Endothelial cell of umbilical vein (primary cell): ENCODE measurements around the gene ZC3H12A. TPM values are rescaled to one million over a fixed set of nuclear protein-coding genes. Genes with fewer than 3 reads are reported as not detected.

Experiments used
- BruUV-seq: library from RNA; stranded (reverse); fragments of 400-500 nt; replicated peaks from 2 replicates; lab custom pipeline; 2021; lab: Mats Ljungman, UMichigan
- CTCF ChIA-PET: fragments of 300-600, 350-600 bp; sonication (Branson Sonifier 250); formaldehyde crosslinking; loops from one replicate; lab custom pipeline; 2021; ENCODE audit warnings: antibody characterized with exemption, inconsistent platforms; lab: Charles Lee
- POLR2A ChIA-PET: fragments of 300-600, 350-600 bp; sonication (Branson Sonifier 250); formaldehyde crosslinking; loops from one replicate; lab custom pipeline; 2021; ENCODE audit warnings: antibody characterized with exemption, inconsistent platforms; lab: Charles Lee
- DNase-seq: peaks from one replicate; pipeline ENCODE4 v3.0.0-alpha.2; 2011; ENCODE audit warnings: low read depth, low spot score
- FAIRE-seq: peaks from 2 replicates; lab custom pipeline; 2011; peaks lifted over from hg19 to GRCh38; lab: Jason Lieb, UNC
- H2AFZ ChIP-seq: 2 replicates; pipeline ENCODE4 v1.6.0; 2012; ENCODE audit warnings: low read depth, low read length, control low read depth, inconsistent platforms
- H3K27ac ChIP-seq: 2 replicates; pipeline ENCODE4 v1.5.1; 2011; ENCODE audit warnings: low read depth, mild to moderate bottlenecking, control low read depth, low read length, moderate library complexity; ENCODE audit not compliant: insufficient read depth
- H3K27me3 ChIP-seq, 2 experiments: 2 replicates each; pipeline versions ENCODE4 v1.6.0 to v1.6.1; 2011; ENCODE audit warnings: low read length in 2 of 2, mixed read lengths in 1 of 2; ENCODE audit not compliant: control insufficient read depth in 2 of 2, insufficient read depth in 2 of 2
- H3K36me3 ChIP-seq, 2 experiments: 2 replicates in 1 of 2; 3 replicates in 1 of 2; pipeline ENCODE4 v1.5.1; 2011; ENCODE audit warnings: low read length in 2 of 2, mild to moderate bottlenecking in 1 of 2, moderate library complexity in 1 of 2; ENCODE audit not compliant: control insufficient read depth in 2 of 2, insufficient read depth in 2 of 2; ENCODE audit errors: extremely low read depth in 1 of 2
- H3K4me1 ChIP-seq: 3 replicates; pipeline ENCODE4 v1.5.1; 2011; ENCODE audit warnings: mild to moderate bottlenecking, low read length; ENCODE audit not compliant: control insufficient read depth, insufficient read depth; ENCODE audit errors: extremely low read depth
- H3K4me2 ChIP-seq: 2 replicates; pipeline ENCODE4 v1.6.1; 2011; ENCODE audit warnings: low read length, control low read depth, mixed read lengths; ENCODE audit not compliant: insufficient read depth
- H3K4me3 ChIP-seq, 3 experiments: fragments of 200-600 bp in 1 of 3; sonication (generic), shearing (Covaris generic) in 1 of 3; replicated peaks in 1 of 3; 2 replicates each; pipeline ENCODE4 v1.5.1; 2011 to 2016; ENCODE audit warnings: control low read depth in 3 of 3, low read length in 3 of 3, mild to moderate bottlenecking in 2 of 3, inconsistent platforms in 1 of 3, low read depth in 1 of 3, moderate library complexity in 1 of 3; ENCODE audit not compliant: insufficient read depth in 1 of 3
- H3K79me2 ChIP-seq: 2 replicates; pipeline ENCODE4 v1.6.0; 2012; ENCODE audit warnings: low read length, inconsistent platforms; ENCODE audit not compliant: control insufficient read depth, insufficient read depth
- H3K9ac ChIP-seq: replicated peaks from 2 replicates; pipeline ENCODE3; 2011; ENCODE audit warnings: low read length, control low read depth; ENCODE audit not compliant: insufficient read depth; ENCODE audit errors: extremely low read depth
- H3K9me1 ChIP-seq: replicated peaks from 3 replicates; pipeline ENCODE4 v1.6.0; 2011; ENCODE audit warnings: mild to moderate bottlenecking, low read length; ENCODE audit not compliant: control insufficient read depth, insufficient read depth; ENCODE audit errors: extremely low read depth
- H3K9me3 ChIP-seq: replicated peaks from 2 replicates; pipeline ENCODE4 v1.5.1; 2012; ENCODE audit warnings: low read length, inconsistent platforms; ENCODE audit not compliant: control insufficient read depth, insufficient read depth
- H4K20me1 ChIP-seq: replicated peaks from 2 replicates; pipeline ENCODE3; 2011; ENCODE audit warnings: mild to moderate bottlenecking, low read length; ENCODE audit not compliant: control insufficient read depth, insufficient read depth; ENCODE audit errors: extremely low read depth
- CTCF ChIP-seq, 2 donors: IDR thresholded peaks; 1 replicate in 1 of 2; 2 replicates in 1 of 2; pipeline ENCODE4 v1.5.1; 2011; ENCODE audit warnings: low read length in 2 of 2, mild to moderate bottlenecking in 2 of 2, moderate library complexity in 2 of 2, control low read depth in 1 of 2, inconsistent platforms in 1 of 2, low read depth in 1 of 2; ENCODE audit not compliant: insufficient read depth in 1 of 2; ENCODE audit errors: extremely low read depth in 1 of 2
- EZH2 ChIP-seq: IDR thresholded peaks from 2 replicates; pipeline ENCODE4 v1.6.1; 2012; ENCODE audit warnings: borderline replicate concordance, low read depth, mild to moderate bottlenecking, moderate library complexity, low read length, inconsistent platforms; ENCODE audit not compliant: severe bottlenecking
- FOS ChIP-seq: IDR thresholded peaks from 2 replicates; pipeline ENCODE4 v1.6.1; 2011; ENCODE audit warnings: mild to moderate bottlenecking, low read length, moderate library complexity, borderline replicate concordance; ENCODE audit not compliant: insufficient read depth
- GATA2 ChIP-seq: IDR thresholded peaks from 2 replicates; pipeline ENCODE4 v1.7.0; 2011; ENCODE audit warnings: low read depth, mild to moderate bottlenecking, moderate library complexity, mixed read lengths, low read length; ENCODE audit not compliant: insufficient read length, insufficient read depth
- JUN ChIP-seq: IDR thresholded peaks from 2 replicates; pipeline ENCODE4 v1.6.1; 2011; ENCODE audit warnings: borderline replicate concordance, low read depth; ENCODE audit not compliant: insufficient read length, insufficient read depth
- MAX ChIP-seq: IDR thresholded peaks from 2 replicates; pipeline ENCODE4 v1.6.1; 2011; ENCODE audit not compliant: insufficient read depth, insufficient read length
- MYC ChIP-seq: IDR thresholded peaks from one replicate; pipeline ENCODE4 v1.6.1; 2011; ENCODE audit warnings: mild to moderate bottlenecking, low read depth, low read length
- POLR2A ChIP-seq: IDR thresholded peaks from 2 replicates; pipeline ENCODE4 v1.6.1; 2012; ENCODE audit warnings: low read depth, mild to moderate bottlenecking, control low read depth, low read length
- POLR2AphosphoS5 ChIP-seq: IDR thresholded peaks from 2 replicates; pipeline ENCODE4 v1.6.1; 2012; ENCODE audit warnings: low read depth, mild to moderate bottlenecking, control low read depth, low read length, moderate library complexity; ENCODE audit not compliant: insufficient read depth
- dilution Hi-C: fragments of 300-500 bp; cut with MboI; formaldehyde crosslinking; loops from one replicate; pipeline ENCODE4 v1.15.0; 2019; ENCODE audit warnings: low sequenced_read_pairs; ENCODE audit not compliant: extremely low pct_ligation_motif_present
- intact Hi-C: fragments of 100-400 bp; cut with micrococcal nuclease; formaldehyde crosslinking; loops from one replicate; pipeline ENCODE4 v1.10.0; 2022
- polyA plus RNA-seq, 4 experiments: library from polyadenylated mRNA; depleted of rRNA in 3 of 4; stranded (reverse) in 3 of 4; unstranded in 1 of 4; fragments of >200 nt; gene quantifications; 2 replicates each; pipeline versions ENCODE4 v1.2.1 to v1.2.3, GENCODE V29; 2011 to 2012; ENCODE audit warnings: missing spikeins in 1 of 4
- total RNA-seq: library from RNA; stranded (reverse); gene quantifications from 2 replicates; pipeline ENCODE4 v1.2.3, GENCODE V29; 2021

Gene ZC3H12A
- total and polyA plus RNA-seq, 2 donors (not counting 3 experiments of a cell fraction or from before 2014, with no cell fraction given) = 6.3 to 9.4 TPM

- FAIRE-seq (peak; percentile 52), DNase-seq (peak; percentile 42)
- intact Hi-C loops (no loop called here), dilution Hi-C loops (no loop called here)
- Histone ChIP-seq H3K9me3 (no peaks in the 10 kb centered on the region), H3K27me3 (no peaks in the 10 kb centered on the region), H3K27ac (no peak overlapping the region), H3K79me2 (no peaks in the 10 kb centered on the region), H3K4me1 (no peaks in the 10 kb centered on the region), H3K4me2 (no peak overlapping the region), H2AFZ (no peak overlapping the region), H4K20me1 (no peaks in the 10 kb centered on the region), H3K9me1 (no peaks in the 10 kb centered on the region), H3K4me3 (no peak overlapping the region), H3K9ac (no peak overlapping the region), H3K36me3 (no peaks in the 10 kb centered on the region)
- CTCF ChIA-PET = interaction anchor here (1.2 to 9.9 kb wide), 3 partner anchors 8 to 34 kb away, joined by 3 to 337 read pairs (median 5); no protein-coding TSS in a partner anchor
- no TSS peak for BruUV-seq
- TF ChIP-seq JUN = no peak
- TF ChIP-seq CTCF (IDR thresholded peaks at IDR 0.05; ENCODE audit: extremely low read depth in 1 of 2, insufficient read depth in 1 of 2, low read depth in 1 of 2, low read length in 2 of 2) = no peak
- POLR2A ChIA-PET = no interaction called here
These were observed 12.5 kb upstream of the ZC3H12A start for GRCh38 chr1:37461698-37462436.

- ChIA-PET POLR2A (no interaction called here), CTCF (interaction anchor here (2.7 kb wide), 1 partner anchor 23 kb away, joined by 28 read pairs; no protein-coding TSS in a partner anchor)
- H3K27ac ChIP-seq = no peak overlapping the region
- no peaks in the 10 kb centered on the region for H3K79me2 ChIP-seq
- no peaks in the 10 kb centered on the region for H4K20me1 ChIP-seq
- TF ChIP-seq GATA2 = no peak
- no peak for TF ChIP-seq MAX
- no peak for TF ChIP-seq CTCF (IDR thresholded peaks at IDR 0.05; ENCODE audit: extremely low read depth in 1 of 2, insufficient read depth in 1 of 2, low read depth in 1 of 2, low read length in 2 of 2)
- no peak for TF ChIP-seq FOS
- no peak for TF ChIP-seq MYC
- TF ChIP-seq JUN = no peak
- TF ChIP-seq POLR2A = no peak
- no peak for TF ChIP-seq POLR2AphosphoS5
- TF ChIP-seq EZH2 = no peak
- H3K4me1 ChIP-seq = no peaks in the 10 kb centered on the region
- BruUV-seq = no TSS peak
- DNase-seq (no peak), FAIRE-seq (no peak)
- no peaks in the 10 kb centered on the region for H3K36me3 ChIP-seq
- H3K4me2 ChIP-seq = no peak overlapping the region
- intact Hi-C loops (no loop called here), dilution Hi-C loops (no loop called here)
- H3K27me3 ChIP-seq = no peaks in the 10 kb centered on the region
- no peak overlapping the region for H3K4me3 ChIP-seq
- H2AFZ ChIP-seq = no peak overlapping the region
- H3K9me1 ChIP-seq = no peaks in the 10 kb centered on the region
- H3K9ac ChIP-seq = no peak overlapping the region
- H3K9me3 ChIP-seq = no peaks in the 10 kb centered on the region
These were observed 9.9 kb upstream of the ZC3H12A start for GRCh38 chr1:37464443-37464842.
